Limb (tissue), 2 donors: ENCODE results near the gene MTCL3.

Experiments used
- DNase-seq, 2 donors: peaks; one replicate each; pipeline ENCODE4 v3.0.0-alpha.2; 2016; ENCODE audit errors: extremely low spot score in 2 of 2

Gene MTCL3

DNA sequence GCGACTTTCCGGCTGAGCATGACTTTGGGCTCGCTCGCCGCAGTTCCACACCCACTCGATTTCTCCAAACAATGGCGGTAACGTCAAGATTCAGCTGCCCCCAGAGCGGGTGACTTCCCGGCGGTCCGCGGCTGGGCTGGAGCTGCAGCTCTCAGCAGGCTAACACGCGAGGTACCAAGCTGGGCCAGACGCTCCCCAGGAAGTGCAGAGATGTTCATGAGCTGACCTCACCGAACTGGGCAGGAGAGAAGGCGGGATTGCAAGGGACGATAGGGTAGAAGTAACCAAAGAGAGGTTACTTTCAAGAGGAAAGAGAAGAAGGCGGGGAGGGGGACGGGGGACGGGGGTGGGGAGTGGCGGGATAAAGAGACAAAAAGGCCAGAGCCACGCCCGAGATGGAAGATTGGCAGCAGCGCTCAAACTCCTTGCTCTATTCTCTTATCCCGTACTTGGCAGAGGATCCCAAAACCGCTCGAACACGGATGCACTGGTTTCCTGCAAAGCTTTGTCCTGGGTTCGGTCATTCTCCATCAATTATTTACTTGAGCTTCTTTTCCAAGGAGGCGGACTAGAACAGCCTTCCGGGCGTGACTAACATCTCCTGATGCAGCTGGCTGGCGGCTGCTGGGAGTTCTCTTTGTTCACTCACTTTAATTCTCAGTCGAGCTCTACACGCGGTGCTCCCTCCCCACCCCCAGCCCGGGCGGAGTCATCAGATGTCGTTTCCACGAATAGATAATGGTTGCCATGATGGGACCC, at the start of gene MTCL3:
Gene MTCL3, minus strand, starts transcription at position 626 of the 759 bp plus-strand sequence.
- peak in 1 of 2 donors; percentile 82 for DNase-seq

DNA sequence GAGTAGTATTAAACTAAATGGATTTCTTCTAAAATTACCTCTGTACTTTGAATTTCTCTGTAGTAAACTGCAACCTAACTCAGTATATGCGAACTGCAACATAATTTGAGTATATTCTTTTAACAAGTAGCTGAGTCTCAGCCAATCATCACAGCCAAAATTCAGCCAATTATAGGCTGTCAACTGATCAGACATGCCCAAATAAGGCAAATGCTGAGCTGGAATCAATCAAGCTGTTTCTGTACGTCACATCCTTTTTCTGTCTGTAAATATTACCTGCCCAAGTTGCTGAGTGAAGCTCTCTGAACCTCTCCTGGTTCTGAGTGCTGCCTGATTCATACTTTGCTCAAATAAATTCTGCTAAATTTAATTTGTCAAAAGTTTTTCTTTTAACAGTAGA, 48.3 kb upstream of the MTCL3 start:
- DNase-seq = no peak

DNA sequence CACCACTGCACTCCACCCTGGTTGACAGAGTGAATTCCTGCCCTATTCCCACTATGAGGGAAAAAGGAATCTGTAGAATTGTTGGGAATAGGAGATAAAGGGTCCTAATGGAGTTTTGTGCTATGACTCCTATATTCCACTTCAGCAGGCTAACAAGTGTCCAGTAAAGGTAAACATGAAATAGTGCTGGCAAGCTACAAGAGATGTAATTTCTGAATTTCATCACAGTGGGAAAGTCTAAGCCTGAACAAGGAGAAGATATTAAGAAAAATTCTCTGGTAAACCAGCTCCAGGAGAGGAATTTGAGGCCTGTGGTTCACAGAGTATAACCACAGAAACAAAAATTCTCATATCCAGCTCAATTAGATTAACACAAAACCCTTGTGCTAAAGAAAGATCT, 47.5 kb upstream of the MTCL3 start:
- DNase-seq = no peak

DNA sequence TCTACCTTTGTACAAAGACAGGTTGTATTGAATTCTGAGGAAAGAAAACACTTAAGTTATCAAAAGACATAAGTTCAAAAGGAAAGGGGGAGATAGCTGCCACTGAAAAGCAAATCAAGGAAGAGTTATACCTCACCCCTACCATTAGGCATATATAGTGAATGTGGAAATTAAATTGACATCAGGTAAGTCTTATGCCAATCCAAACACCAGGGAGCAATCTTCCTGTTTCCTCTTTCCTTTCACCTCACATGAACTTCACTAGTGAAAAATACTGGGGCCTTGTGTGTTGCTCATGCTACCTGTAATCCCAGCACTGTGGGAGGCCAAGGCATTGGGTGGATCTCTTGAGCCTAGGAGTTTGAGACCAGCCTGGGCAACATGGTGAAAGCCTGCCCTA, 47.0 kb upstream of the MTCL3 start:
- no peak for DNase-seq

DNA sequence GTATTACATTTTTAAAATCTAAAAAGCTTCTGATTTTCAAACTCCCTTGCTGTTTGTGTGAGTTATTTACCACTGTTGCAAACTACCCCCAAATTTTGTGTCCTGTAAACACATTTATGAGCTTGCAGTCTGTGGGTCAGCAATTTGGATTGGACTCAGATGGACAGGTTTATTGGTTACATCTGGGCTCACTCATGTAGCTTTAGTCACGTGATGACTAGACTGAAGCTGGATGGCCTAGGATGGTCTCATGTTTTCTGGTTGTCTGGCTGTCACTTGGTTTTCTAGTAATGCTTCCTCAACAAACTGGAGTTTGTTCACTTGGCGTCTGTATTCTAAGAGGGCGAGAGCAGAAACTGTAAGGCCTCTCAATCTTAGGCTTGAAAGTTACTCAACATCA, 45.6 kb upstream of the MTCL3 start:
- DNase-seq = no peak

DNA sequence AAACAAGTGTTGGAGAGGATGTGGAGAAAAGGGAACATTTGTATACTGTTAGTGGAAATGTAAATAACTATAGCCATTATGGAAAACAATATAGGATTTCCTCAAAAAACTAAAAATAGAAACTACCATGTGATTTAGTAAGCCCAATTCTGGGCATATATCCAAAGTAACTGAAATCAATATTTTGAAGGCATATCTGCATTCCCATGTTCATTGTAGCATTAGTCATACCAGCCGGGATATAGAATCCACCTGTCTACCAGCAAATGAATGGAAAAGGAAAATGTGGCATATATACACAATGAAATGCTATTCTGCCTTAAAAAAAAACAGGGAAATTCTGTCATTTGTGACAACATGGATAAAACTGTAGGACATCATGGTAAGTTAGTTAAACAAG, 42.5 kb upstream of the MTCL3 start:
- DNase-seq = no peak

DNA sequence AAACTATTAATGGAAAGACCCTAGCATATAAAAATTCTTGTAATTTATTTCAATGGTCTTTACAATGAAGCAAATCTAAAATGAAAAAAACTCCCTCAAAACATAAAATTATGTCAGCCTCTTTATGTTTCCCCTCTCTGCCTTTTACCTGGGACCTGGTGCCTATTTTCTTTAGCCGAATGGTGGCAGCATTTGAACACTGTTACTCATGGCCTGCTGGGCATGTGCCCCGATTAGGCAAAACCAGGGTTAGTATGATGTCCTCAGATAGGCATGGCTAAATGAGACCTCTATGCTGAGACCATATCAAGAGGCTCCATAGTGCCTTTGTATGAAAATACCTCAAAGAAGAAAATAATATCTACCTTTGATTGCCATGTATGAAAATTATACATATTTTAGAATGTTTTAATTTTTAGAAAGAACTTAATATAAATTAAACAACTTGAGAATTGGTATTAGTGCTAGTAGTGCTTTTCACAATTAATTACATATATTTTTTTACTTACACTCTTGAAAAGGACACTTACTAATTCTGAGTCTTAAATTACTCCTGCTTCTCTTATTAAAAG, 35.4 kb upstream of the MTCL3 start:
- no peak for DNase-seq

DNA sequence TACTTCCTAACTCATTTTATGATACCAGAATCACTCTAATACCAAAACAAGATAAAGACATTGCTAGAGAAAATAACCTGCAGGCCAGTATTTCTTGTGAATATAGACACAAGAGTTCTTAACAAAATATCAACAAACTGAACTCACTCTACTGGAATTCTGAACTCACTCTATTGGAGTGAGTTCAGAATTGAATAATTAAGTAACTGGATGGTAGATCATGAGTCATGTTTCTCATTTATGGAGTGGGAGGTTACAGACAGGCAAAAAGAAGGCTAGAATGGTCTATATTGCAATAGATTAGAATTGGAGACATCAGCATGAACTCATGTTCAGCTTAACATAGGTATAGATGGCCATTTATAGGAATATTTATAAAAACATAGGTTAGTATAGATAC, 31.3 kb upstream of the MTCL3 start:
- no peak for DNase-seq

DNA sequence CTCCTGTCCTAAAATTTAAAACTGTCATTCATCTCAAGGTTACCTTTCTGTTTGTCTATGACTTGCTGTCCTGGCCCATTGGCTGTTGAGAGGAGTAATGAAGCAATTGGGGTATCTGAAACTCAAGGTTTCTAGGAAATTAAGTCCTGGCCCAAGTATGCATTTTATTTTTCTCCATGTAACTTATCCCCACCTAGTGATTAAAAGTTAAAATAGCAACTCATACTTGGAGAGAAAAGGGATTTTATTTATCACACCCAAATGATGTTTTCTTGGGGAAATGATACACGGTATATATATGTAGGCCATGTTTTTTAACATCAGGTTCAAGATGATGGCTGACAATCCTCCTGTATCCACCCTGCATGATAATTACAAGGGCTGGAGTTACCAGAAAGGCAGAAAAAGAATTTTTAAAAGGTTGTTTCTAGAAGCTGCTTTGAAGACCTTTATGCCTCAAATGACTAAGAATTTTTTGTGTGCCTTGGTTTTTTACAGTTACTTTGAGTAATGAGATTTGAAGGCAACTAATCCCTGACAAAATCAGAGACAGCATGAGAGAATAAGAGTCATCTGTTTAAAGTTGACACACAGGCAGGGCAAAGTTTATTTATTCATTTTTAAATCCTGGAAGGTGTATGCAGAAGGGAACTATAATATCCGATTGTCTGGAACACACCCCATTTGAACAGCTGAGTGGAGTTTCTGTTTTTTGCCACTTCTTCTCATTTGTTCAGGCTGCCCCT, 28.9 kb upstream of the MTCL3 start:
- no peak for DNase-seq

DNA sequence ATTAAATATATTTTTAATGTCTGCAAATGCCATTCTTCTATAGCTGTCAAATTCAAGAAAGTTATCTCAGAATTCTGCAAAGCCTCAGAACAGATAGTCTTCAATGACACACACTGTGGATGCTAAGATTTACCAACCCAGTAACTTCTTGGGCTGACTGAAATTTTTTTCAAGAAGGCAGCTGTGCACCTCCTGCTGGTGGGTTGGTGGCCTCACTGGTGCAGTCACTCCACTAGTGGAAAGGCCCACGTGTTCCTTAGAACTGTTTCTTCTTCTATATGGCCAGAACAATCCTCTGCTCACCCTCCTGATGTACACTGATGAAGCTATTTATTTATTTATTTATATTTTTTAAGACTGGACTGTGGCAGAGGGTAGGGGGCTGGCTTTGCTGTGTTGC, 28.1 kb upstream of the MTCL3 start:
- no peak for DNase-seq

DNA sequence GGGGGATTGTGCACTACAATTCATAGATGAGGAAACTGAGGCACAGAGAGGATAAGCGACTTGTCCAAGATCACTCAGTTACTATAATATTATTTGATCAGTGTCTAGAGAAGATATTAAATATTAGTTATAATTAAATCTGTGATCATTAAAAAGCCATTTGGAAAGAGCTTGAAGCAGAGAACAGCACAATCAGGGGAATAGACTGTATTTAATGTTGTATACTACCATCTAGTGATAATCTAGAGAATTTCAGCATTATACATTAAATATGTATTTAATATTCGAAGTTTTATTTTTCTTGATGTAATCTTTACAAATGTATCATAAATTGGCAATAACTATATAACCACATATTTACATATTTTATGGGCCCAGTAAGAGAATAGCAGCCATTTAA, 20.1 kb upstream of the MTCL3 start:
- peak in 1 of 2 donors; percentile 61 for DNase-seq

DNA sequence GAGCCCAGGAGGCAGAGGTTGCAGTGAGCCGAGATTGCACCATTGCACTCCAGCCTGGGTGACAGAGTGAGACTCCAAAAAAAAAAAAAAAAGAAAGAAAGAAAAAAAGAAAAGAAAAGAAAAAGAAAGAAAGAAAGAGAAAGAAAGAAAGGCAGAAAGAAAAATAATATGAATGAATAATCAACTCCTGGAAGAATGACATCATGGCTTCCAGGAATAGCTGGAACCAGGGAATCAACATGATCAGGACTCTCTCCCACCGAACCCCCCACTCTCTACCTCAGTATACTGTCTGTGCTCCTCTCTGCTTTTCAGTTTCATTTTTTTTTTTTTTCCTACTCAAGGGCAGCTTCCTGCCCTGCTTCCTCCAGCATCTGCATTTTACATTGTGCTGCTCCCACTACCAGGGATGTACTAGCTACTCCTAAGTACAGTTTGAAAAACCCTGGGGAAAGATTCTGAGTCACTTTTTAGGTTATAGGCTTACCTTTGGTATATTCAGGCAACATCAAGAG, 19.7 kb upstream of the MTCL3 start:
- DNase-seq = no peak

DNA sequence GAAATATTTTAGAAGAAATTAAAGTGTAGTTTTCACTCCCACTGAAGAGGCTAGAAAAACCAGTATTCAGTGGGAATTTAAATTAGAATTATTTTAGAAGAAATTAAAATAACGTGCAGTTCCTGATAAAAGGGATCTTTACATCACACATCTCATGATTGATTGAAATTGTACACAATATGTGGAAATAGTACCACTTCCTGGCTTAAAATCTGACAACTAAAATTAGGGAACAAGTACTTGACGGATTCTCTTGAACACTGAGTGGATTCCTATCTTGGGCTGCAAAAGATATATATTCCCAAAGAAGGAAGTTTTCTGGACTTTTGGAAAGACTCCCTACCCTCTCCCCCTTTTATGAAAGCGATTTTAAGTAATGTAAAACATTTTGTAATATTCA, 14.6 kb upstream of the MTCL3 start:
- no peak for DNase-seq

DNA sequence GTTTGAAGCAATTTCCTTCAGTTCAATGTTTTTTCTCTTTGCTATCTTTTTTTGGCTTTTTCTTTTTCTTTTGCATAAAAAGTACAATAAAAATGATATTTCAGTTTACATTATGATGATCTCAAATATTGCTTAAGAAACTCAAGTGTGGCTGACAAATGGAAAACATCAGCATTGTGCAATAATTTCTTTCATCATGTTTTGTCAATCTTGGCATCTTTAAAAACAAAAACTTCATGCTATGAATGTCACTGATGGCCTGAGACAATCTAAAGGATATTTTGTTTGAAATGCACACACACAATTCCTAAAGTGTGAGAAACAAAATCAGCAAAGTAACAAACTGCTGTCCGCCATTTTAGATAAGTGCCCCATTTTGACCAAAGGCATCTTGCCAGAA, 13.9 kb upstream of the MTCL3 start:
- DNase-seq = no peak

DNA sequence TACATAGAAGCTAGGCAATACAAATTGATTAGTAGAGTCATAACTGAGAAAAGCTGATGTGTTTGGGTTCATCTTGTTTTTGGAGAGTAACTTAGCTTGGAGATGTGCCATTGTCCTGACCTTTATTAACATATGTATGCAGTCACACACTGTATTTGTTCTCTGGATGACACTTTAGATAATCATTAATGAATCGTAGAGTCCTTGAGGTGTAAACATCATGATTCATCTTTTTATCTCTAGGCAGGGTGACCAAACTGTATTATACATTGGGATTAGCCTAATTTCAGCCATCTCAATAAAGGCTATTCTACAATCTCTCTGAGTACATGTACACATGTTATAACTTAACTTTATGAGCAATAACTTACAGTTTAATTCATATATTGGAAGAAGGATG, 3.6 kb upstream of the MTCL3 start:
- DNase-seq = no peak

DNA sequence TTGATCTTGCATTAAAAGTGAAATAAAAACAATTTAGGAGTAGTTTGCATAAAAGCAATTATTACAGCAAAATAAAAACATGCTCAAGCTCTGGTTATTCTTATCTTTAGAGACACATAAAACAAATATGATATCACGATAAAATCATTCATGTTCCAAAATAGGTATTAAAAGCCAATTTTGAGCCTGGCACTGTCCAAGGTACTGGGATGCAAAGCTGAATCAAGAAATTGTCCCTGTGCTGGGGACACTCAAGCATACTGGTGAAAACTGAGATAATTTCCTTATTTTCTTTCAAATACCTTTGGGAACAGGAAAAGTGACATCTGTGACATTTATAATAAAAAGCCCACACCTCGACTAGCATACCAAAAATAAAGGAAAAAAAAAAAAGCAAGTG, 931 bp upstream of the MTCL3 start:
- DNase-seq = no peak

DNA sequence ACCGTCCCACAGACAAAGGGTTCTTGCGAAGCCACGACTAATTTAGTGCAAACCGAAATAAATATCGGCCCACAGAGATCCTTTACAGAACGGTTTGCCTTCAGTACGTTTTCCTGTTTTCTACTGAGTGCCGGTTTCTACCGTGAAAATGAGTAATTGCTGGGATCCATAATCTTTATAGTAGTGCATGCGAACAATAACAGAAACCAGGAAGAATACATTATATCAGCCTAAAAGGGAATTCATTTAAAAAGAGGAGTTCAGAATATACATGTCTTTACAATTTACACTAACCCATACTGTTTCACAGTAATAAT, 292 bp upstream of the MTCL3 start:
- no peak for DNase-seq

DNA sequence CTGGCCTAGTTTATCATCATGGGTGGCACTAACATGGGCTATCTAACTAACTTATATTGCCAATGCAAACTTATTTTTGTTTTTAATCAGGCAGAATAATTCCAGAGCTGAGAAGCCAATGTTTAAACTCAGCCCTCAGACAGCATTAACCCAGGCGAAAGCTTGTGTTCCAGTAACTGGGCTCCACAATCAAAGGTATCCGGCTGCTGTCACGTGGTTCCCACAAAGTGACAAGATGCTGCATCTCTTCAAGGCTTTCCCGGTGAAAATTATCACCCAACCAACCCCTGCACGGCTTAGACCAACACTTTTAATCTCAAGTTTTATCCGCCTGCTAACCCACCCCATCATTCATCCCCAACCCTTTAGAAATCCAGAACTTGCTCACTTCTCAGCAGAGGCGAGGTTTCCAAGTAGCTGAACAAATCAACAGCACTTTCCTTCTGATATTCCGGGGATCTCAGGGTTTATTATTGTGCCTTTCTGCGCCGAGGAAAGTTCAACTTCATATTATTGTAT, 885 bp downstream of the MTCL3 start:
- DNase-seq = peak in 1 of 2 donors; percentile 34

DNA sequence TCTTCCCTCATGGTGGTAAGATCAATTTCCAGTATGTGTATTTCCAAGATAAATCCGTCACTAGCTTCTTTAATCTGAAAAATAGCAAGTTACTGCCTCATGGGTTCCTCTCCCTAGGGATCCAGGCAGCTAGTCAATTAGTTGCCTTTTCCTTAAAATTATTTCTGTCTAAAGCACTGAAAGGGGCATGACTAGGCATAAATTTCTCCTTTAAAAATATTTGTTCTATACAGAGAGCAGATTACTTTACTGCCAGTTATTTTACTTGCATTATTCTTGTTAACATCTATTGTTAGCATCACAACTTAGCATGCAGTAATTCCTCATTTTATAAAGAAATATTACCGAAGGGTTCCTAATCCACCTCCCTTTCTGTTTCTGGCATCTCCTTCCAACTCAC, 1.4 kb downstream of the MTCL3 start:
- DNase-seq = no peak

DNA sequence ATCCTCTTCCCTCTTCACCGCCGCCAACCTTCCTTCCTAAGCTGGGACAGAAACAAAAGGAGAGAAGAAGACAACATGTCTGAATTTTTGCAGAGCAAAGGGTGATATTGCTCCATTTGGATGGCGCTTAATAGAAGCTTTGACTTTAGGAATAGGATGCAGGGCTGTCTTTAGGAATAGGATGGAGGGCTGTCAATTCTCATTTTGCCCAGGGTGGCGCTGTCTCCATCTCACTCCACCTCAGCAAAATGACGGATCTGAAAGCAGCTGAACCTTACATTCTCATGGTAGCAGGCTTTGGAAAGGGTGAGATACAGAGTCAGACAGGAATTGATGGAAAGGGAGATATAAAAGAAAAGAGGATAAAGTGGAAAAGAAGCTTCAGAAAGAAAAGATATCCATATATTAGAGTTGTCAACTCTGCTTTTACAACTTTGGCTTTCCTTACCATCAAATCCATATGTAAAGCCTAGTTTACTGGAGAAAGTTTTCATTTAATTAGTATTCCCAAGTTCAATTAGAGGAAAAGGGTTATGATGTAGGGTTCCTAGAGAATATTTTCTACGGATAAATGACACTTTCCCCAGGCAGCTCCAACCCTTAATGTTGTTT, 2.4 kb downstream of the MTCL3 start:
- DNase-seq = peak; percentile 47 to 69

DNA sequence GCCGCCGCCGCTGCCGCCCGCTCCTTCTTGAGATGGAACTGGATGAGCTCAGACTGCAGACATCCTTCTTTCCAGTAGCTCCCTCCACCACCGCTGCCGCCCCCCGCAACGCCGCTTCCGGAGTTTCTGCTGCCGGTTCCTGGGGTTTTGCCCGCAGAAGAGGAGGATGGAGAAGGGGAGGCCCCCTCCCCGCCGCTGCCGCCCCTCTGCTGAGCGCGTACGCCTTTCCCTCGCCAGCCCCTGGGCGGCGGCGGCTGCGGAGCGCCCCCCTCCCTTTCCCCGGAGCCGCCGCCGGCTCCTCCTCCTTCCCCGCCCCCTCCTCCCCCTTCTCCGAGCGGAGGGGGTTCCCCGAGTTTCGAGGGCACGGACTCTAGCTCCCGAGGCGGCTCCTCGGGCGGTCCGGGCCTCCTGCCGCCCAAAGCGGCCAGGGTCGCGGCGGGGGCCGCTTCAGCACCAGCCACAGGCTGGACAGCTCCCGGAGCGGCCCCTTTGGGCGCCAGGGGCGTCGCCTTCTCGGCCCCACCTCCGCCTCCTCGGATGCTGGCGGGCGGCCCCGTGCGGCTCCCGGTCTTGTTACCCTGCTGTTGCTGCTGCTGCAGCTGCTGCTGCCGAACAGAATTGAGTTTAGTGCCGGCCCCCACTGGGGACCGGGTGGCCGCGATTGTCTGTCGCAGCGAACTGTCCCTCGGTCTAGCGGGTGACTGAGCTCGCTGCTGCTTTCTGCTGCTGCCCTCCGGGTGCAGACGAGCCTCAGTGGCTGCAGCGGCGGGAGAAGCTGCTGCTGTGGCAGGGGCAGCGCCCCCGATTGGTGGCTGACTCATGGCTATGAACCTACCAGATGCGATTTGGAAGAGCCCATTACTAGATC, 3.1 kb downstream of the MTCL3 start:
- DNase-seq = peak; percentile 72 to 86
